Stimulated activated CD8-positive, alpha-beta memory T cell treated with anti-CD3 and anti-CD28 coated beads, Interleukin-4, amount 100 ng/mL, for 48 hours (primary cell): ENCODE data around the gene CDH12.

Experiments used
- DNase-seq: peaks from one replicate; pipeline ENCODE4 v3.0.0-alpha.2; 2020

The CDH12 gene

DNA sequence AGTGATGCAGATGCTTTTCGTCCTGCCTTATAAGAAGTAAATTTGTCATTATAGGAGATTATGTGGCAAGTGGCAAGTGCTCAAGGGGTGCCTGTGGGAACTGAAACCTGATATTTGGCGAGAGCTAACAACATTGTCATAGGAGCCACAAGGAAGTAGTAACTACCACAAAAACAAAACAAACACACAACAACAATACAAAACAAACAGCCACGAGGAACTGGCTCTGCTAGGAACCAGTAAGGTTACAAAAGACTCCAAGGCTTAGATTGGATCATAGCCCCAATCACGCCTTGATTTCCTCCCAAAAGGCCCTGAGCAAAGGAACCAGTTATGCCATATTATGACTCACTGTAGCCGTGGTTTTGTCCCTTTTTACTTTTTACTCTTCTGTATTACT lies 1045.2 kb downstream of the CDH12 start:
- DNase-seq: no peak

DNA sequence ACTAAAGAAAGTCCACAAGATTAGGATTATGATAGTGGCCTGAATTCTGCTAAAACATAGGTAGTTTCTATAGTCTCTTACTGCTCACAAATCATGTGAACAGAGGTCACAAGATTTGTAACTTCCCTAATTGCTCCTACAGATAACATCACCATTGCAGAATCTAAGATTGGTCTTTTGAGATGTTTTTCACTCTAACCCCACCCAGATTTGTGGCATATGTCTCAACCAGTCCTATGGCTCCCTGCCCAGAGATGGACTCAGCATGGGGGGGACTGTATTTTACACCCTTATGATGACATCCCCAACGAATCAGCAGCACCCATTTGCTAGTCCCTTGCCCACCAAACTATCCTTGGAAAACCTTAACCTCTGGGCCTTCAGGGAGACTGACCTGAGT lies 1046.2 kb downstream of the CDH12 start:
- DNase-seq: no peak

DNA sequence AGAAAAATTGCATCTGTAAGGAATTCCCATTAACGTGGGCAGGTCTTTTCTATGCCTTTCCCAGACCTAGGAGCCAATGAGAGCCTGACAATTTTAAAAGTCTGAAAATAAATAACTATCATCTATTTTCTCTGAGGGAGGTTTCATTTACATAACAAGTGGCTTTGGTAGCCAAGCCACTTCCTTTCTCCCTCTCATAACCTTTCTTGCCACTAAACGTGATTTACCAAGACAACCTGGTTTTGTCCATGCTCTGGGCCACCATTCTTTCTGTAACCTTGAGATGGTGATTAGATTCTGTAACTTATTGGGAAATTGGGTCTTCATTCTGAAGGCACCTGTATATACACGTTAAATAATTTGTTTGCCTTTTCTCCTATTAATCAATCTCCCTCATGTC lies 1046.9 kb downstream of the CDH12 start:
- DNase-seq: no peak

DNA sequence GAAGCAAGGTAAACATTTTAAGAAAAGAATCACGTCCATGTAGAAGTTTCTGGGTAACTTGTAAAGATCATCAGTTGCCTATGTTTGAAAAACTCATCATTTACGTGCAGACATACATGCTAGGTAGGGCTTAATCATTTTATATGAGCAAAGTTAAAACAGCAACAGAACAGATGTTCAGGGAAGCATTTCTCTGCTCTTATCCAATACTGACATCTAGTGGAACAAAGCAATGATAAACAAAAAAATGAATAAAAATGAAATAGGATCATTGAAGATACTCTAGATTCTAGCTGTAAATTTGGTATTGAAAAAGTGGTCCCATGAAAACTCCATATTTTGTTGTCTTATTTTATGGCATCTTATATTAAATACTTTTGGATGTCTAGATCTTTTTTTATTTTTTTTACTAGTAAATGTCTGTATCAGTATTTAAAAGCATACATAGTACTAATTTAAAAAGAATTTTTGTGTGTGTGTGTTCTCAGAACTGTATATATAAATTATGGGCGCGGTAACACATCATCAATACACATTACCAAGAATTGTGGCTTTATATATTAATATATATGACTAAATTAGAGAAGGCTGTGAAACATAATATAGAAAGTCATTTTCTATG lies 1050.2 kb downstream of the CDH12 start:
- no peak for DNase-seq

DNA sequence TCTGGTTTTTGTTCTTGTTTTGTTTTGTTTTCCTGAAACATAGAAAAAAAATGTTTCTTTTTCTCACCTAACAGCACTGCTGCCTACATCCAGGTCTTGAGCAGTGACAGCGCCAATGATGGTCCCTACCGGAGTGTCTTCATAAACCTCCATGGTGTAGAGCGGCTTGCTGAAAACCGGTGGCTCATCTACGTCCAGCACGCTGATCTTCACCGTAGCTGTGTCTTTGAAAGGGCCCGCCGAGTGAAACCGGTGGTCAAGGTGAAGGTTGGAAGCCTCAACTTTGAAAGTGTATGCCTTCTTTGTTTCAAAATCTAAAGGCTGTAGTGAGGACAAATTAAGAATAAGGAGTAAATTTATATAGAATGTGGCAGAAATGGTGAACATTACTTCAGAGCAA lies 1051.0 kb downstream of the CDH12 start:
- DNase-seq: no peak

DNA sequence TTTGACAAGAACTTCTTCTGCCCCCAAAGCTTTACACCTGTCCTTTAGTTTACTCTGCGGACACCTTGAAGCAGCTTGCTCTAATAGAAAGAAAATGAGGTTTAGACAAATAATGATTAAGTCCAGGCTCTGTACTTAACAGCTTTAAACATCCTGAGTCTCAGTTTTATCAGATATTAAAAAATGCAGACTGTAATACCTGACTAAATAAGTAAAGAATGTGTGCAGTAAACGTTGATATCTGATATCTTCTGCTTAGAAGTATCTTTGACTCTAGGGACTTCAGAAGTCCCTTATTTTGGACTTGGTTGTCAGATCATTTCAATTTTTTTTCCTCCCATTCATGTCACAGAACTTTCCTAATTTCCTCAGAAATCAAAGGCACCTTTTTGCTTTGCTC lies 1060.4 kb downstream of the CDH12 start:
- no peak for DNase-seq

DNA sequence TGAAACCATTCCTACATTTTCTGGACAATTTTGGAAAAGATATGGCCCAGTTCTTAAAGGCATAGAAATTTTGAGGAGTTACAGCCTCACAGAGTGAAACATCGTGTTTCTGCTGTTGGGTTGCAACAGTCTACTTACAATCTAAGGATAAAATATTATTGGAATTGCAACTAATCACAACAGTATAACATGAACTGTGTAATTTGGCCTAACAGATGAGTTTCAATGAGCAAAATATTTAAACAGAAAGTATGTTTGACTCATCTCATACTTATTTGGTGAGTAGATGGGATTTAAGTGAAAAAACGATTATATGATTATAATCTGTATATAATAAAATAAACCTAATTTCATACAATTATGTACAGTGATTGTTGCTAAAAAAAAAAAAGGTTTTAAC lies 1061.8 kb downstream of the CDH12 start:
- no peak for DNase-seq

DNA sequence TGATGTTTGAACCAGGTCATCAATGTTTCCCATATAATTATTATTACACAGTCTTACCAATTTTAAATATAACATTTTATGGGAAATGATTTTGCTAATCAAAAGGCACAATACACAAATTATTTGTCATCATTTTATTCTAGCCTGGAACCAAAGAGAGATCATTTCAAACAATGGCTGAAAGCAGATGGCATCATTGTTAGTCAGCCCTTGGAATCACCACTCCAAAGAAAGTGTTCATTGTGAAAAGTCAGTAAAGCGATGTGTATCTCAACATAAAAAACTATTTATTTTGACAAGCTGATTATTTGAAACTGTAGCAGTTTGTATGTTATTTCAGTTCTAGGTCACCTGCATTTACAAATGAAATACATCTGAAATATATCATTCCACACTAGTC lies 1068.7 kb downstream of the CDH12 start:
- no peak for DNase-seq

DNA sequence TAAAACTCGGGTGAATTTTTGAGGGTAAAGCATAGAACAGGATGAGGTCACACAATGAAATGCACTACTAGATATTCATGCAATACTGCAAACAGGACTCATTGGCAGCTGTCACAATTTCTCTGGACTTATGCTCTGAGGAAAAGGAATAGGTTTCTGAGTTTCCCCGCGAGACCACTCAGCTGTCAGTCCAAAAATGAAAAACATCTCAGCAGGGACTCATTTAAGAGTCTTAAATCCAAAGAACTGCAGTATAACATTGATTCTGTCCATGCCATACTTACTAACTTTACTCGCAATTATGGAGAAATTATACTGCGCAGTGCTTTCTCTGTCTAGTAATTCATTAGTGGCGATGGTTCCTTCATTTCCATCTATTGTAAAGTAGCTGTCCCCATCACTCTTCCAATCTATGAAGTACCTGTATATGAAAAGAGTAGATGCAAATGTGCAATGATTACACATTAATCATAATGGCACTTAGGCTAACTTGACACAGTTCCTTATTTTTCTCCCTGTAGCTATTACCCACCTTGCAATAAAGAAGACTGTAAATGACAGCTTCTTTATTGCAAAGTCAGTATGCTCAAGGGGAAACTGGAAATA lies 1070.0 kb downstream of the CDH12 start:
- DNase-seq: no peak

DNA sequence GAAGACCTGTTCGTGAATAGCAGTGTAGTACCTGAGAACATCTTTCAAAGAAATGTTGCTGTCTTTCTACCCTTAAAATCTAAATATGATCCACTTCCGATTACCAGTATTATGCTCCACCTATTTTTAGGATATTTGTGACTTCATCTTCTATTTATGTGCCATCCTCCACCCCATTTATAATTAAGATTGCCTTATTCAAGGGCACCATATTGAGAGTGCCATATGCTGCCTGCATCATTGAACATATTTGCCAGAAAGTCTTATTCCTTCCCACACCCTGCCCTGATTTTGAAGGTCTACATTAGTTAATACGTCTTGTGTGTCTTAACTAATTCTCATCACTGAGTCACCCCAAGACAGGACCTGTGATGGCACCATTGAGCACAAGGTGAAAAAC lies 1076.7 kb downstream of the CDH12 start:
- DNase-seq: no peak

DNA sequence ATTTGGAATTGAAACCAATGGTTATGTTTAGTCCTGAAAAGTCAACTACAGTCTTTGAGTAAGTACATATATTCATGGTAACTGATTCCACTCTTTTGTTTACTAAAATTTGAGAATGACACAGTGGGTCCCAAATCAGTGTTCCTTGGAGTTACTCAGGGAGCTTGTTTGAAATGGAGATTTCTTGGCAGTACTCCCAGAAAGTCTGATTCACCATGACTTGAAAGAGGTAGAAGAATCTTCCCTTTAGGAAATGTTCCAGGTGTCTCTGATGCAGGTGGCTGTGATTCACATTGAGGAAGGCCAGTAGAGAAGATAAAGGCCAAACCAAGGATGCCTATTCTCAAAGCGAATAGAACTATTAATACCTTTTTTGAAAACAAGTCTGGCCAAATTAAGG lies 1078.3 kb downstream of the CDH12 start:
- DNase-seq: no peak

DNA sequence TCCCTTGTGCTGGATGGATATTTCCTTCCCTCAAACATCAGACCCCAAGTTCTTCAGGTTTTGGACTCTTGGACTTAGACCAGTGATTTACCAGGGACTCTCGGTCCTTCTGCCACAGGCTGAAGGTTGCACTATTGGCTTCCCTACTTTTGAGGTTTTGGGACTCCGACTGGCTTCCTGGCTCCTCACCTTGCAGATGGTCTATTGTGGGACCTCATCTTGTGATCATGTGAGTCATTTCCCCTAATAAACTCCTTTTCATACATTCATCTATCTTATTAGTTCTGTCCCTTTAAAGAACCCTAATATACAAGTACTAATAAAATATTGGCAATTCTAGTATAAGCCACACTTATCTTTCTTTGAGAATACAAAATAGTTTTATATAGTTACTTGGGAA lies 1078.9 kb downstream of the CDH12 start:
- no peak for DNase-seq

DNA sequence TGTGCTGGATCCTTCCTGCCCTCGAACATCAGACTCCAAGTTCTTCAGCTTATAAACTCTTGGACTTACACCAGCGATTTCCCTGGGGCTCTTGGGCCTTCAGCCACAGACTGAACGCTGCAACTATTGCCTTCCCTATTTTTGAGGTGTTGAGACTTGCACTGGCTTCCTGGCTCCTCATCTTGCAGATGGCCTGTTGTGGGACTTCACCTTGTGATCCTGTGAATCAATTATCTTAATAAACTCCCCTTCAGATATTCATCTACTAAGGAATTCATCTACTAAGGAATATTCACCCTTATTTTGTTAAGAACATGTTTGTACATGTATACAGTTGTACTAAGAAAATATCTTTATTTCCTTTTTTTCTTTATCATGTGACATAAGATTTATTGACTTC lies 1079.7 kb downstream of the CDH12 start:
- DNase-seq: no peak

DNA sequence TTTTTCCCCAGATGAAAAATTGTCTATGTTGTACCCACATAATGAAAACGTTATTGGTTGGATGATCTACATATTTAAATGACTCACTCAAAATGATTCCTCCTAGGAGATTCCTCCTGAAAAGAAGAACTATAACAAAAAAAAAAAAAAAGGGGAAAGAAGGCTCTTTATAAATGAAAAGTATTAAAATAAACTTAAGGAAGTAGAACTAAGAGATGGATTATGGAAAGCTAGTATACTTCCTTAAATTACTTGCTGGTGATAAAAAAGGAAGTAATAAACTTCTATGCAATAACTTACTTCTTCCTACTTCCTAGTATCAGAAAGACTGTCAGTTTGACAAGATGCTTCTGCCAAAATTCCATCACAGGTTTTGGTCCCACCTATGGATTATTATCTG lies 1087.7 kb downstream of the CDH12 start:
- no peak for DNase-seq

DNA sequence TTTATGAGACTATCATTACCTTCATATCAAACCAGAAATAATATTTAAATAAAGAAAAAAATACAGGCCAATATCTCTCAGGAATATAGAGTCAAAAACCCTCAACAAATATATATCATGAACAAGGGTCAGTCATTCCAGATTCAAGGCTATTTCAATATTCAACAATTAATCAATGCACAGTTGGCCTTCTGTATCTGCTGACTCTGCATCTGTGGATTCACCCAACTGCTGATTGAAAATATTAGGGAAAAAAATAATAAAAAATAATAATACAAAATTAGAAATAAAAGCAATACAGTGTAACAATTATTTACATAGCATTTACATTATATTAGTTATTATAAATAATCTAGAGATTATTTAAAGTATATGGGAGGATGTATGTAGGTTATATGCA lies 1114.0 kb downstream of the CDH12 start:
- no peak for DNase-seq

DNA sequence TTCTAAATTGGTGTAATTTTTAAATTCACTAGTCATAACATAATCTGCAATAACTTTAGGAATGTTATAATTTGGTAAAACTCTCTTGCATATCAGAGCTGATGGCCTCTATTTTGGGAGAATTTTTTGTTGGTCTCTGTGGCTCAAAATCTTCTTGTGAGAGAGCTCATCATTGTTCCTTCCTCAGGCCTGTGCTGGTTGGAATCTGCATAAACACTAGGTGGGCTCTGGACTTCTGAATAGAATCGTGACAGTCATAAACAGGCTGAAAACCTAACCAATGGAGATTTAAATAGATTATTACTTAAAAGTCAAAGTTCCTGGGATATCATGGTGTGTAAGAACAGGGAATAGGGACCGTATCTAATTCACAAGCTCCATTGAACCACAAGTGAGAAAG lies 1129.6 kb downstream of the CDH12 start:
- DNase-seq: no peak

DNA sequence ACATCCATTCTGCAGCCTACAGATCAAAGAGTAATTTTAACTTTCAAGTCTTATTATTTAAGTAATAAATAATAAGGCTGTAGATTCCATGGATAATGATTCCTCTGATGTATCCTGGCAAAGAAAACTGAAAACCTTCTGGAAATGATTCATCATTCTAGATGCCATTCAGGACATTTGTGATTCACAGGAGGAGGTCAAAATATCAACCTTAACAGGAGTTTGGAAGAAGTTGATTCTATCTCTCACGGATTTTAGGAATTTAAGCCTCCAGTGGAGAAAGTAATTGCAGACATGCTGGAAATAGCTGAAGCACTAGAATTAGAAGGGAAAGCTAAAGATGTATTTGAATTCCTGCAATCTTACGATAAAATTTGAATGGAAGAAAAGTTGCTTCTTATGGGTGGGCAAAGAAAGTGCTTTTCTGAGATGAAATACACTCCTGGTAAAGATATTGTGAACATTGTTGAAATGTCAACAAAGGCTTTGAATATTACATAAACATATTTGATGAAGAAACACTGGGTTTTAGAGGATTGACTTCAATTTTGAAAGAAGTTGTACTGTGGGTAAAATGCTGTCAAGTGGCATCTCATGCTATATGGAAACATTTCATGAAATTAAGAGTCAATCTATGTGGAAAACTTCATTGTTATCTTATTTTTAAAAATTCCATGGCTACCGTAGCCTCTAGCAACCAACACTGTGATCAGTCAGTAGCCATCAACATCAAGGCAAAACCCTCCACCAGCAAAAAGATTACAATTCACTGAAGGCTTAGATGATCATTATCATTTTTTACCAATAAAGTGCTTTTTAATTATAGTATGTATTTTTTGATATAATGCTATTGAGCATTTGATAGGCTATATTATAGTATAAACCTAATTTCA lies 1141.0 kb downstream of the CDH12 start:
- DNase-seq: no peak

DNA sequence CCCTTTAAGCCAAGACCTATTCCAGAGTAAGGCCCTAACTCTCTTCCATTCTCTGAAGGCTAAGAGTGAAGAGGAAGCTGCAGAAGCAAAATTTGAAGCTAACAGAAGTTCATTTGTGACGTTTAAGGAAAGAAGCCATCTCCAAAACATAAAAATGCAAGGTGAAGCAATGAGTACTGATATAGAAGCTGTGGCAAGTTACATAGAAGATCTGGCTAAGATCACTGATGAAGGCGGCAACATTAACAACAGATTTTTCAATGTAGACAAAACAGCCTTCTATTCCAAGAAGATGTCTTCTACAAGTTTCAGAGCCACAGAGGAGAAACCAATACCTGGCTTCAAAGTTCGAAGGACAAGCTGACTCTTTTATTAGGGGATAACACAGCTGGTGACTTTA lies 1143.4 kb downstream of the CDH12 start:
- no peak for DNase-seq

DNA sequence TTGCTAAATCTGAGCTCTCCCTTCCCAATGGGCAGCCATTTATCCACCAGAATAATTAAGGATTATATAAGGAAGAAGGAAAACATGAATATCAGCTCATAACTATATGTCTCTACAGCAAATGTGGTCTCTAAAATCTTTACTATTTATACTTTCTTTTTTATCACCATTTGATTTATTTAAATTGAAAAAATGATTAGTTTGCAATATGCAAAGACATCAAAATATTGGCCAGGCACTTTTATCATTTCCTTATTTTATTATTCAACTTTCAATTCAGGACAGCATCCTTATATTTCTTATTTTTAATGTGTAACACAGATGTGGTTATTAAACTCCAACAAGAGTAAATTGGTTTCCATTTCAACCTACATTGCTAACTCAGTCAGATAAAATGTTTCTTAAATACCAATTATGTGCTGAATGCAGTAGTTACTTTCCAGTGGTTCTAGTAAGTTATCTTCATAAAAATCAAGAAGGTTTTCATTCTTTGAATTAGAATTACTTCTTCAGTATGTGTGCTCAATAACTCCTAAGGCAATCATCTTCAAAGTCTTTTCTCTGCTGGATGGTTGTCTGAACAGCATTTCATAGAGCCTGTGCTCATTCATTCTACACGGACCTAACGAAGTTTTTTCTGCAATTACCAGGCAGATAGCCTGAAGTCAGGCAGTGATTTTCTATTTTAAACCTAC lies 1148.0 kb downstream of the CDH12 start:
- DNase-seq: no peak

DNA sequence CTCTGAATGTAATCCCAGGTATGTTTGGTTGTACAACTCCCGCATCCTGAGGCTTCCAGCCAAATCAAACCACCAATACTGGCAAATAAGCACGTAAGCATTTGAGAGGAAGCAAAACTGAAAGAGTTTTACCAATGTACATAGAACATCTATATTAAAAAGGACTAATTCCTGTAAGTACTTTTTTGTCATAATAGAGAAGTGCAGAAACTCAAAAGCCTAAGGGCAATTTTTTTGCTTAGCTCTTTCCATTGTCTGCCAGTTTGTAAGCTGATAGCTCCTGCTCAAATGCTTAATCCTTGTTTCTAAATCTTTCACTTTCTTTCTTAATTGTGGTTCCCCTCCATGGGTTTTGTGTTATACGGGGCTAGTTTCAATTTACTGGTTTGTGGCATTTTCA lies 1151.8 kb downstream of the CDH12 start:
- no peak for DNase-seq
